ENCODE data around the gene PHF19. TPM values are rescaled to one million over a fixed set of nuclear protein-coding genes. Genes with fewer than 3 reads are reported as not detected.

The PHF19 gene
- total and polyA plus RNA-seq, 2 experiments from 2014 or later = 7.1 to 40.0 TPM

- Histone ChIP-seq H3K36me3 (peaks cover 44% of the 10 kb centered on the region), H3K27me3 (no peaks in the 10 kb centered on the region)
- no peak for TF ChIP-seq CTCF (IDR thresholded peaks at IDR 0.05; ENCODE audit: low read depth, low read length)
These were observed 46.1 kb downstream of the PHF19 start for GRCh38 chr9:120830865-120831264.

GRCh38 chr9:120830151-120830550 lies 46.8 kb downstream of the PHF19 start:
- no peak for DNase-seq (ENCODE audit: low read depth in 1 of 2, low spot score in 1 of 2)
- Histone ChIP-seq H3K4me1 (ENCODE audit: low read depth) (no peaks in the 10 kb centered on the region), H3K27ac (no peak overlapping the region), H3K9me3 (ENCODE audit: low read depth) (no peaks in the 10 kb centered on the region), H3K4me3 (no peak overlapping the region), H3K27me3 (no peaks in the 10 kb centered on the region), H3K36me3 (peaks cover 44% of the 10 kb centered on the region)
- no peak for TF ChIP-seq CTCF (IDR thresholded peaks at IDR 0.05; ENCODE audit: low read depth, low read length)

More at GRCh38 chr9:120830865-120831264, 46.1 kb downstream of the PHF19 start:
- H3K4me3 ChIP-seq = no peak overlapping the region
- no peak overlapping the region for H3K27ac ChIP-seq
- H3K4me1 ChIP-seq (ENCODE audit: low read depth) = no peaks in the 10 kb centered on the region
- no peak for DNase-seq (ENCODE audit: low read depth in 1 of 2, low spot score in 1 of 2)
- no peaks in the 10 kb centered on the region for H3K9me3 ChIP-seq (ENCODE audit: low read depth)

DNA sequence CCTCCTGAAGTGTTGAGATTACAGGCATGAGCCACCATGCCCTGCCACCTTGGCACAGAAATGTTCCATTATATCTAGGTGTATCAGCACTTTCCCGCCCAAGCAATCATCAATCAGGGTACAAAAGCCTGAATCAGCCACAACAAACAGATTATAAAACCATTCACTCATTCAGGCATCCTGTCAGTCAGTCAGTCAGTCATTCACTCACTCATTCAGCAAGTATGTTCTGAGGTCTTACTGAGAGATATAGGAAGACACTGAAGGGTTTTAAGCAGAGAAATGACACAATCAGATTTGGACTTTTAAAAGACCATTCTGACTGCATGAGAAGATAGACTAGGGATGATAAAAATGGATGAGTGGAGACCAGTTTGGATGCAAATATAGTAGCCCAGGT lies 47.3 kb downstream of the PHF19 start:
- Histone ChIP-seq H3K27me3 (no peaks in the 10 kb centered on the region), H3K4me1 (ENCODE audit: low read depth) (no peaks in the 10 kb centered on the region), H3K36me3 (peaks cover 45% of the 10 kb centered on the region)

GRCh38 chr9:120820095-120820494 lies 56.9 kb downstream of the PHF19 start:
- Histone ChIP-seq H3K27ac (no peak overlapping the region), H3K4me1 (ENCODE audit: low read depth) (no peaks in the 10 kb centered on the region), H3K36me3 (peaks cover 63% of the 10 kb centered on the region), H3K9me3 (ENCODE audit: low read depth) (no peaks in the 10 kb centered on the region), H3K27me3 (no peaks in the 10 kb centered on the region), H3K4me3 (no peak overlapping the region)
- DNase-seq (ENCODE audit: low read depth in 1 of 2, low spot score in 1 of 2) = no peak
- TF ChIP-seq CTCF (IDR thresholded peaks at IDR 0.05; ENCODE audit: low read depth, low read length) = no peak

More for the DNA sequence above, 47.3 kb downstream of the PHF19 start:
- no peaks in the 10 kb centered on the region for H3K9me3 ChIP-seq (ENCODE audit: low read depth)
- TF ChIP-seq CTCF (IDR thresholded peaks at IDR 0.05; ENCODE audit: low read depth, low read length) = no peak
- no peak for DNase-seq (ENCODE audit: low read depth in 1 of 2, low spot score in 1 of 2)
- no peak overlapping the region for H3K4me3 ChIP-seq
- H3K27ac ChIP-seq = no peak overlapping the region

DNA sequence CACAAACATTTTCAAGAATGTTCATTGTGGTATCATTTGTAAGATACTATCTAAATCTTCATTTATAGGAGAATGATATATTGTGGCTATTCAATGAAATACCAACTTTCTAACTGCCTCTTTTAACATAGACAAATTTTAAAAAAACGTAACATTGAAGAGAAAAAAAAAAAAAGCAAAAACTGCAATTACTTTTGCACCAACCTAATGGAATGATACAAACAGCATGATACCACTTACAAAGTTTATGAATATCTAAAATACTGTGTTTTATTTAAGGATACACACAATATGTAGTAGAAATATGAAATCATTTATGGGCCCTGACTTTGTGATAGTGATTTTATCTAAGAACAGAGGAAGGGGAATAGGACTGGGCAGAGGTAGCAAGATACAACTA lies 58.4 kb downstream of the PHF19 start:
- Histone ChIP-seq H3K4me1 (ENCODE audit: low read depth) (no peaks in the 10 kb centered on the region), H3K36me3 (peaks cover 56% of the 10 kb centered on the region)

More for the DNA sequence above, 58.4 kb downstream of the PHF19 start:
- TF ChIP-seq CTCF (IDR thresholded peaks at IDR 0.05; ENCODE audit: low read depth, low read length) = no peak
- Histone ChIP-seq H3K27ac (no peak overlapping the region), H3K4me3 (no peak overlapping the region), H3K27me3 (no peaks in the 10 kb centered on the region), H3K9me3 (ENCODE audit: low read depth) (no peaks in the 10 kb centered on the region)
- no peak for DNase-seq (ENCODE audit: low read depth in 1 of 2, low spot score in 1 of 2)

All from cardiac muscle cell (in vitro differentiated cells and primary cell).